PC-9 (cell line): ENCODE data around the gene NEFH. TPM values are rescaled to one million over a fixed set of nuclear protein-coding genes. Genes with fewer than 3 reads are reported as not detected.

Source experiments
- BruUV-seq: library from RNA; stranded (reverse); fragments of 400-500 nt; replicated peaks from 2 replicates; lab custom pipeline; 2021; lab: Mats Ljungman, UMichigan
- CTCF ChIA-PET: fragments of 300-600 bp; sonication (Branson Sonifier 250); formaldehyde crosslinking; loops from one replicate; lab custom pipeline; 2022; ENCODE audit warnings: antibody characterized with exemption; lab: Charles Lee
- POLR2A ChIA-PET: fragments of 300-600 bp; sonication (Branson Sonifier 250); formaldehyde crosslinking; loops from one replicate; lab custom pipeline; 2022; ENCODE audit warnings: antibody characterized with exemption; ENCODE audit not compliant: unreplicated experiment; lab: Charles Lee
- DNase-seq, 2 experiments: peaks; one replicate each; pipeline versions ENCODE4 v3.0.0 to v3.0.0-alpha.2; 2015 to 2022; ENCODE audit warnings: mixed read lengths in 1 of 2
- H2AFZ ChIP-seq: fragments of 200-600 bp; sonication (generic); 2 replicates; pipeline ENCODE4 v1.8.1; 2017; ENCODE audit warnings: antibody characterized with exemption
- H3F3A ChIP-seq: fragments of 200-600 bp; sonication (generic); 2 replicates; pipeline ENCODE4 v1.8.1; 2017; ENCODE audit warnings: antibody characterized with exemption, mild to moderate bottlenecking, low read depth; ENCODE audit not compliant: insufficient read depth
- H3K27ac ChIP-seq: fragments of 200-600 bp; sonication (generic); 2 replicates; pipeline ENCODE4 v1.6.1; 2016; ENCODE audit warnings: mixed run types
- H3K27me3 ChIP-seq: fragments of 200-600 bp; sonication (generic); 2 replicates; pipeline ENCODE4 v1.6.1; 2016; ENCODE audit warnings: low read depth, mixed run types; ENCODE audit not compliant: insufficient read depth
- H3K36me3 ChIP-seq: fragments of 200-600 bp; sonication (generic); 2 replicates; pipeline ENCODE4 v1.6.1; 2016; ENCODE audit warnings: low read depth, mixed run types
- H3K4me1 ChIP-seq: fragments of 200-600 bp; sonication (generic); replicated peaks from 2 replicates; pipeline ENCODE4 v1.6.1; 2016; ENCODE audit warnings: mixed run types; ENCODE audit not compliant: insufficient read depth
- H3K4me2 ChIP-seq: fragments of 200-600 bp; sonication (generic); 2 replicates; pipeline ENCODE4 v1.6.1; 2017; ENCODE audit warnings: mixed run types
- H3K4me3 ChIP-seq: fragments of 200-600 bp; sonication (generic); 2 replicates; pipeline ENCODE4 v1.6.1; 2016; ENCODE audit warnings: mixed run types
- H3K79me2 ChIP-seq: fragments of 200-600 bp; sonication (generic); 2 replicates; pipeline ENCODE4 v1.6.1; 2017; ENCODE audit warnings: low read depth, mixed run types
- H3K9me2 ChIP-seq: fragments of 200-600 bp; sonication (generic); 2 replicates; pipeline ENCODE4 v1.8.1; 2017; ENCODE audit warnings: mild to moderate bottlenecking; ENCODE audit not compliant: insufficient read depth
- H3K9me3 ChIP-seq: fragments of 200-600 bp; sonication (generic); 2 replicates; pipeline ENCODE4 v1.8.1; 2016; ENCODE audit warnings: low read depth; ENCODE audit not compliant: insufficient read depth
- H4K20me1 ChIP-seq: fragments of 200-600 bp; sonication (generic); 2 replicates; pipeline ENCODE4 v1.8.1; 2017; ENCODE audit not compliant: insufficient read depth
- EZH2 ChIP-seq: fragments of 200-600 bp; sonication (generic); IDR thresholded peaks from 2 replicates; pipeline ENCODE4 v1.8.0; 2017; ENCODE audit warnings: antibody characterized with exemption, low read depth
- intact Hi-C: fragments of 100-400 bp; cut with micrococcal nuclease; formaldehyde crosslinking; loops from one replicate; pipeline ENCODE4 v1.10.0; 2022; ENCODE audit not compliant: unreplicated experiment
- total RNA-seq: library from RNA; stranded (reverse); gene quantifications from 2 replicates; pipeline ENCODE4 v1.2.3, GENCODE V29; 2021
- TF ChIP-seq, protein P1 (sequence below): fragments of 200-600 bp; sonication (generic); conservative IDR thresholded peaks from 2 replicates; pipeline ENCODE4 v1.6.1; 2017; ENCODE audit warnings: mixed run types, antibody characterized with exemption, mild to moderate bottlenecking, moderate library complexity

NEFH gene
- total RNA-seq, 1 experiment from 2014 or later: 6.9 TPM

DNA sequence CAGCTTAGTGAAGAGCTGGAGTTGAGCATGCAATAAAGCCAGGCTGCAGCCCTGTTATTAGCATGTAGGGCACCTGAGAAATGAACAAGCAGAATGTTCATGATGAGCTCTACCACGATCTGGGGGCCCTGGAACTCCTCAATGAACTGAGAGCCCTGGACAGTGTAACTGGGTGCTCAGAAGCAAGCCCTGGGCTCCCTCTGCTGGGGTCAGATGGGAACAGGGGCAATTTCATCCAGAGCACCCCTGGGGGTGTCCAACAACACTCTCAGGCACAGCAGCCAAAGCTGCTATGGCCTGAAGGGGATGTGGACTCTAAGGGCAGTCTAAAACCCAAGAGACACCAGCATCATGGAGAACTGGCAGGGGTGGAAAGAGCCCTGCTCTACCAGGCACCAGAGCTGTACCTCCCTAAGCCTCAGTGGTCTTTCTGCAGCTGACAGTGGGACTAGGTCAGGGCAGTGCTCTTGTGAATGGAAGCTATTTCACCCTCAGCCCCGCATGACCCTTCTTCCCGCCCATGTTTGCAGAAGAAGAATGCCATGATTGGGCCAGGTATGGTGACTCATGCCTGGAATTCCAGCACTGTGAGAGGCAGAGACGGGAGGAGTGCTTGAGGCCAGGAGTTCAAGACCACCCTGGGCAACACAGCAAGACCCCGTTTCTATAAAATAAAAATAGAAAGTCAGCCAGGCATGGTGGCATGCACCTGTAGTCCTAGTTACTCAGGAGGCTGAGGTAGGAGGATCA lies 44.6 kb downstream of the NEFH start:
- no peak overlapping the region for H2AFZ ChIP-seq
- no peaks in the 10 kb centered on the region for H3K9me2 ChIP-seq
- no peak overlapping the region for H3K4me2 ChIP-seq
- no peak overlapping the region for H3K27ac ChIP-seq
- BruUV-seq: no TSS peak
- no peaks in the 10 kb centered on the region for H3K9me3 ChIP-seq
- intact Hi-C loops: loop anchor here (1.0 kb wide), 1 partner anchor 129 kb away; no protein-coding TSS in a partner anchor
- no peaks in the 10 kb centered on the region for H3K4me1 ChIP-seq
- no peaks in the 10 kb centered on the region for H3K79me2 ChIP-seq
- H3K36me3 ChIP-seq: peaks cover 22% of the 10 kb centered on the region; the same call in 1 of the 2 replicates
- no peaks in the 10 kb centered on the region for H4K20me1 ChIP-seq
- H3K27me3 ChIP-seq: no peaks in the 10 kb centered on the region
- TF ChIP-seq, protein P1, sequence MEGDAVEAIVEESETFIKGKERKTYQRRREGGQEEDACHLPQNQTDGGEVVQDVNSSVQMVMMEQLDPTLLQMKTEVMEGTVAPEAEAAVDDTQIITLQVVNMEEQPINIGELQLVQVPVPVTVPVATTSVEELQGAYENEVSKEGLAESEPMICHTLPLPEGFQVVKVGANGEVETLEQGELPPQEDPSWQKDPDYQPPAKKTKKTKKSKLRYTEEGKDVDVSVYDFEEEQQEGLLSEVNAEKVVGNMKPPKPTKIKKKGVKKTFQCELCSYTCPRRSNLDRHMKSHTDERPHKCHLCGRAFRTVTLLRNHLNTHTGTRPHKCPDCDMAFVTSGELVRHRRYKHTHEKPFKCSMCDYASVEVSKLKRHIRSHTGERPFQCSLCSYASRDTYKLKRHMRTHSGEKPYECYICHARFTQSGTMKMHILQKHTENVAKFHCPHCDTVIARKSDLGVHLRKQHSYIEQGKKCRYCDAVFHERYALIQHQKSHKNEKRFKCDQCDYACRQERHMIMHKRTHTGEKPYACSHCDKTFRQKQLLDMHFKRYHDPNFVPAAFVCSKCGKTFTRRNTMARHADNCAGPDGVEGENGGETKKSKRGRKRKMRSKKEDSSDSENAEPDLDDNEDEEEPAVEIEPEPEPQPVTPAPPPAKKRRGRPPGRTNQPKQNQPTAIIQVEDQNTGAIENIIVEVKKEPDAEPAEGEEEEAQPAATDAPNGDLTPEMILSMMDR: peak; percentile 60
- TF ChIP-seq EZH2: no peak
- no peak overlapping the region for H3K4me3 ChIP-seq
- no peaks in the 10 kb centered on the region; the same call in 1 of the 2 replicates for H3F3A ChIP-seq
- ChIA-PET CTCF (interaction anchor here (0.6 kb wide), 1 partner anchor 153 kb away, joined by 14 read pairs; no protein-coding TSS in a partner anchor), POLR2A (interaction anchor here (0.5 kb wide), 2 partner anchors 89 to 248 kb away, joined by 3 to 5 read pairs; no protein-coding TSS in a partner anchor)
- peak in 1 of 2 experiments; percentile 8 for DNase-seq

DNA sequence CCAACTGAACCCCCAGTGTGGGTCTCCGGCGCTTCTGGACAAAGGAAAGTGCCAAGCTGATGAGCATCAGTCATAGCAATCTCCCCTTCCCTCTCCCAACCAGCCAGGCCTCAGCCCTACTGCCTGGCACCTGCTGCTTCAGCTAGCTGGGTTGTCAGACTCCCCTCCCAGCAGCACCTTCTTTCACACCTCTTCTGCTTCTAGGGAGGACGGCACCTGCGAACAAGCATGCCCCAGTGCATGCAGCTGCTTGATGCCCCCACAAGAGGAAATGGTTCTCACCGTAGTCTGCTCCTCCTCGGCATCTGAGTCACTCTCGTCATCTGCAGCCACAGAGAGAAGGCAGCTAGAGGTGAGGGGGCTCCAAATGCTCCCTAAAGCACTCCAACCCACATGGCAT lies 48.1 kb downstream of the NEFH start:
- Histone ChIP-seq H3K4me1 (no peaks in the 10 kb centered on the region; the same call in 1 of the 2 replicates), H3K36me3 (peaks cover 22% of the 10 kb centered on the region; the same call in 1 of the 2 replicates), H4K20me1 (peaks cover 10% of the 10 kb centered on the region; the same call in 1 of the 2 replicates), H3K27me3 (no peaks in the 10 kb centered on the region), H3K4me2 (no peak overlapping the region), H2AFZ (no peak overlapping the region), H3K9me2 (no peaks in the 10 kb centered on the region), H3K27ac (no peak overlapping the region), H3K4me3 (no peak overlapping the region), H3K79me2 (no peaks in the 10 kb centered on the region), H3K9me3 (no peaks in the 10 kb centered on the region), H3F3A (peaks cover 13% of the 10 kb centered on the region)
- intact Hi-C loops: no loop called here
- POLR2A ChIA-PET: interaction anchor here (0.6 kb wide), 1 partner anchor 420 kb away, joined by 3 read pairs; no protein-coding TSS in a partner anchor
- DNase-seq: no peak
- no TSS peak for BruUV-seq
- no peak for TF ChIP-seq EZH2
- TF ChIP-seq, protein P1: no peak
- CTCF ChIA-PET: no interaction called here

DNA sequence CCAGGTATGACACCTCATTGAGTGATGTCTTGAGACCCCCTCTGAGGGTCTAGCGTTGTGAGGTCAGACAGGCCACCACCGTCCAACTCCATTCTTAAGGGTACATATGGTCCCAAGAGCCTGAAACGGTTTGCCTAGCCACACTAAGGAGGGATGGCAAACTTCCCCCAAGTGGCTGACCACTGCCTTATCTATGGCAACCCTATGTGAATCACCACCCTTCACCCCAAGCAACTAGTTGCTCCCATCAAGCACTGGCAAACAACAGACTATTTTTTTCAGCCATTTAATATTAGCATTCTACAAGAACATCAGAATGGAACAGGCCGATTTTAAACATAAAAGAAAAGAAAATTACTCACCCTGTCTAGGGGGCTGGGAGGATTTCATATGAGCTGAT lies 50.7 kb downstream of the NEFH start:
- TF ChIP-seq, protein P1: no peak
- no peak for TF ChIP-seq EZH2
- Histone ChIP-seq H3K9me2 (no peaks in the 10 kb centered on the region), H3K79me2 (no peaks in the 10 kb centered on the region), H3K27me3 (no peaks in the 10 kb centered on the region), H3K4me3 (no peak overlapping the region), H3K9me3 (no peaks in the 10 kb centered on the region), H4K20me1 (peaks cover 13% of the 10 kb centered on the region; the same call in 1 of the 2 replicates), H2AFZ (no peak overlapping the region), H3K36me3 (peaks cover 22% of the 10 kb centered on the region; the same call in 1 of the 2 replicates), H3F3A (peaks cover 18% of the 10 kb centered on the region; the same call in 1 of the 2 replicates), H3K27ac (no peak overlapping the region), H3K4me2 (no peak overlapping the region), H3K4me1 (no peaks in the 10 kb centered on the region; the same call in 1 of the 2 replicates)
- no TSS peak for BruUV-seq
- ChIA-PET POLR2A (no interaction called here), CTCF (no interaction called here)
- no peak for DNase-seq
- intact Hi-C loops: no loop called here
